BLaER1 treated with 17β-estradiol and CSF1 and Interleukin-3, amounts not matched to agents 10 nM and 100 nM (cell line): Measurements from ENCODE around the gene TTYH1.

Source experiments
- H3K27ac ChIP-seq, 11 experiments: shearing (Covaris generic); formaldehyde crosslinking; 2 replicates each; pipeline ENCODE4 v1.8.1; 2022
- H3K27me3 ChIP-seq, 11 experiments: shearing (Covaris generic); formaldehyde crosslinking; 2 replicates each; pipeline ENCODE4 v1.8.1; 2022
- H3K36me3 ChIP-seq, 11 experiments: shearing (Covaris generic); formaldehyde crosslinking; 2 replicates each; pipeline ENCODE4 v1.8.1; 2022
- H3K4me1 ChIP-seq, 10 experiments: shearing (Covaris generic); formaldehyde crosslinking; 2 replicates each; pipeline ENCODE4 v1.8.1; 2022
- H3K4me2 ChIP-seq, 11 experiments: shearing (Covaris generic); formaldehyde crosslinking; 2 replicates each; pipeline ENCODE4 v1.8.1; 2022
- H3K4me3 ChIP-seq, 10 experiments: shearing (Covaris generic); formaldehyde crosslinking; 2 replicates each; pipeline ENCODE4 v1.8.1; 2022
- H3K9ac ChIP-seq, 11 experiments: shearing (Covaris generic); formaldehyde crosslinking; 2 replicates each; pipeline ENCODE4 v1.8.1; 2022
- H3K9me3 ChIP-seq, 11 experiments: shearing (Covaris generic); formaldehyde crosslinking; replicated peaks in 1 of 11; 2 replicates each; pipeline ENCODE4 v1.8.1; 2022
- H4K20me1 ChIP-seq, 11 experiments: shearing (Covaris generic); formaldehyde crosslinking; 2 replicates each; pipeline ENCODE4 v1.8.1; 2022
- Cebpa-rat ChIP-seq, 11 experiments: shearing (Covaris generic); IDR thresholded peaks; 2 replicates each; pipeline ENCODE4 v1.8.1; 2022

Gene TTYH1

DNA sequence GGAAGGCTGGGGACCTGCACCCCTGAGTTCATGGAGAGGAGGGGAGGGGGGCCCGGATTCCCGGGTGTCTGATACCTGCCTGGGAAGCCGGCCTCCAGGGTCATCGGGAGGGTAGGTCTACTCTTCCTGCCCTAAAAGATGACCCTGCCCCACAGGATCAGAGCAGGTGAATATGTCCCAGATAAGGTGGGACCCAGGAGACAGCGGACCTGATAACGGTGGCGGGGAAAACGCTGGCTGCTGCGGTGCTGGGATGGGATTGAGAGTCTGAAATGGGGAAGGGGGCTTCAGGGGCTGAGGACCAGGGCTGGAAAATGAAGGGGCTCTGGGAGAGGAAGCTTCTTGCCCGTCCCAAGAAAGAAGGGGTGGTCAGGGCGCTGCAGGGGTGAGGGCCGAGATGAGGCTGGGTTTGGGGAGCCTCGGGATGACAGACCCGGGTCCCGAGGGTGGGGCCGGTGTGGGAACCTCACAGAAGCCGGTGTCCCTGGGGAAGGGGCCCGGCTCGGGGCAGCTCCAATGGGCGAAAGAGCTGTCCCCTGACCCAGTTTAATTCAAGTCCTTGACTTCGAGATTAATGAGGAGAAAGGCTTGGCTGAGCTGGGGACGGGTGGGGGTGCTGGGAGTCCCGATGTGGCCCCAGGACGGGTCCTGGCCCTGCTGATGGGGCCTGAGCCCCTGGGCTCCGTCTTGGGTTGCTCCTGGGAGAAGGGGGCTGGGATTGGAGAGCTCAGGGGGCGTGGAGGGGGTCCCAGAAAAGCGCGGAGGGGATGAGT is 823 bp downstream of the TTYH1 start:
- H3K27me3 ChIP-seq, result peaks cover 11 to 27% (median 21%) of the 10 kb centered on the region in 11 experiments
- peak overlapping the region; percentile 84 to 100 (median 99) for H3K4me2 ChIP-seq
- H3K4me3 ChIP-seq, result peak overlapping the region; percentile 35 to 73 (median 64)
- H3K9ac ChIP-seq, result peak overlapping the region in 10 of 11 experiments; percentile 29 to 82 (median 68); a peak in 18 of 22 replicates
- peaks cover 32 to 63% (median 61%) of the 10 kb centered on the region in 10 experiments for H3K4me1 ChIP-seq
- no peaks in the 10 kb centered on the region for H3K36me3 ChIP-seq
- no peaks in the 10 kb centered on the region for H3K9me3 ChIP-seq
- no peak for TF ChIP-seq Cebpa-rat (IDR thresholded peaks at IDR 0.05)
- H4K20me1 ChIP-seq, result no peaks in the 10 kb centered on the region
- H3K27ac ChIP-seq, result peak overlapping the region in 7 of 11 experiments; percentile 35 to 67 (median 51); a peak in 10 of 22 replicates

DNA sequence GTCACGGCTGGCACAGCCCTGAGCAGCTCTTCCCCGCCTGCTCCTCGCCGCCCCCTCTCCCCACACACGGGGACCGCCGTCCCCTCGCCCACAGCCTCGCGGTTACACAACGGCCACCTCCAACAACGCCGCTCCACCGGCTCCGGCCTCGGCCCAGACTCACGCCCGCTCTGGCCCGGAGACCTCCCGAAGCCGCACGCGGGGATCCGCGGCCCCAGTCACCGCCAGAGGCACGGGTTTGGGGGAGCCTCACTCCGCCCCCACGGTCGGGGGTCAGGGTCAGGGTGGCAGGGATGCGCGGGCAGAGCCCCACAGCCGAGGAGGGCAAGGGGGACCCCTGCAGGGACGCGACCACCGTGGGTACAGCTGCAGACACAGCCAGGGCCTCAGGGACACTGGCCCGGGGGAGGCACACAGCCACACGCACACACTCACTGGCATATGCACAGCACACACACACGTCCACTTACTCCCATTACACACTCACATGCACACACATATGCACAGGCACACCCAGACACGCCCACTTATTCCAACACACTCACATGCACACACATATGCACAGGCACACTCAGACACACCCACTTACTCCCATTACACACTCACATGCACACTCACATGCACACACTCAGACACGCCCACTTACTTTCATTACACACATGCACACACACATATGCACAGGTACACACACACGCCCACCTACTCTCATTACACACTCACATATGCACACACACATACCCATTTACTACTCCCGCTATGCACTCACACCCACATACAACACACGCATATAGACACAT is 1.6 kb downstream of the TTYH1 start:
- Histone ChIP-seq H3K4me2 (peak overlapping the region; percentile 61 to 100 (median 99)), H4K20me1 (no peaks in the 10 kb centered on the region), H3K9me3 (no peaks in the 10 kb centered on the region), H3K27me3 (peaks cover 11 to 27% (median 21%) of the 10 kb centered on the region in 11 experiments), H3K36me3 (no peaks in the 10 kb centered on the region), H3K4me3 (peak overlapping the region in 1 of 10 experiments; percentile 70; a peak in 1 of 20 replicates), H3K9ac (peak overlapping the region in 4 of 11 experiments; percentile 74 to 82 (median 78); a peak in 6 of 22 replicates), H3K4me1 (peaks cover 32 to 69% (median 61%) of the 10 kb centered on the region in 10 experiments), H3K27ac (no peak overlapping the region; a peak in 1 of 22 replicates)
- TF ChIP-seq Cebpa-rat (IDR thresholded peaks at IDR 0.05), result no peak

DNA sequence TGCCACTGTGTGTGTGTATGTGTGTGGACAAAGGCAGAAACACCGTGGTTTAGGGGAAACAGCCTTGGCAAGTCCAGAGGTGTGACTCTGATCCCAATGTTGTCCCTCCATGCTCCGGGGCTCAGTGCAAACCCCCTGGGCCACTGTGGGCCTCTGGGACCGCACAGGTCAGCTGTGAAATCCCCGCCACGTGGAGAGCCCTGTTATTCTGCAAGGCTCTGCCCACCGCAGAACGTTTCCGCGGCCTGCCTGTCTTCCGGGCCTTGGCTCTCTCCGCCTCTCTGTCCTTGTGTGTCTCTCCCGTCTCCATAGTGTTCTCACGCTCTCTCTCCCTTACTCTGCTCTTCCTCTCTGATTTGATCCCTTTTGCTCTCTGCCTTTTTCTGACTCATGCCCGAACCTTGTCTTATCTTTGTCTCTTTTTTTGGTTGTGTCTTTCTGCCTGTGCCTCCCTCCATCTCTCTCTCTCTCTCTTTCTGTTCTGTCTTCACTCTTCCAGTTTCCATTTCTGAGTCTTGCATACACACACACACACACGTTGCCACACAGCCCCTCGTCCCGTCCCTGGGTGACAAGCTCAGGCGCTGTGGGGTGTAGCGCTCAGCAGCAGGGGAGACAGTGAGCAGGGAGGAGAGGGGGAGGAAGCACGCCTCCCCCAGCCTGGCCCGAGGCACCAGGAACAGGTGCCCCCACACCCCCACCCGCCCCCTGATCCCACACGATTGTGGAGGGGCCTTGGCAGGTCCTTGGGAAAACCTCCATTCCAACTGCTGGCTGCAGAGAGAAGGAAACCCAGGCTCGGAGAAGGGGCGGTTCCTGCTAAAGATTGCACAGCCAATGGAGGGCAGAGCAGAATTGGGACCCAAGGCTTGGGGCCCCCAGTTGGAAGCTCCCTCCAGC is 3.0 kb downstream of the TTYH1 start:
- Histone ChIP-seq H3K9me3 (no peaks in the 10 kb centered on the region), H4K20me1 (no peaks in the 10 kb centered on the region), H3K36me3 (no peaks in the 10 kb centered on the region), H3K27me3 (peaks cover 11 to 27% (median 21%) of the 10 kb centered on the region in 11 experiments), H3K4me3 (peak overlapping the region in 6 of 10 experiments; percentile 4 to 42 (median 27); a peak in 6 of 20 replicates), H3K27ac (peak overlapping the region in 9 of 11 experiments; percentile 59 to 79 (median 68); a peak in 18 of 22 replicates), H3K4me1 (peaks cover 32 to 74% (median 62%) of the 10 kb centered on the region in 10 experiments), H3K9ac (peak overlapping the region in 10 of 11 experiments; percentile 1 to 70 (median 56); a peak in 19 of 22 replicates), H3K4me2 (peak overlapping the region; percentile 61 to 100 (median 99))
- TF ChIP-seq Cebpa-rat (IDR thresholded peaks at IDR 0.05), result peak in 4 of 11 experiments; percentile 20 to 72 (median 33); a peak in 4 of 22 replicates

- Histone ChIP-seq H4K20me1 (no peaks in the 10 kb centered on the region), H3K4me1 (peaks cover 32 to 74% (median 62%) of the 10 kb centered on the region in 10 experiments), H3K4me2 (peak overlapping the region; percentile 61 to 100 (median 99)), H3K9ac (peak overlapping the region in 8 of 11 experiments; percentile 3 to 70 (median 56); a peak in 5 of 22 replicates), H3K36me3 (no peaks in the 10 kb centered on the region; a peak in 1 of 22 replicates), H3K27ac (peak overlapping the region in 9 of 11 experiments; percentile 17 to 79 (median 67); a peak in 15 of 22 replicates), H3K4me3 (no peak overlapping the region), H3K27me3 (peaks cover 11 to 27% (median 21%) of the 10 kb centered on the region in 11 experiments), H3K9me3 (no peaks in the 10 kb centered on the region)
- TF ChIP-seq Cebpa-rat (IDR thresholded peaks at IDR 0.05), result no peak
These were observed 3.9 kb downstream of the TTYH1 start for GRCh38 chr19:54418930-54419800.

- TF ChIP-seq Cebpa-rat (IDR thresholded peaks at IDR 0.05), result no peak
- Histone ChIP-seq H3K4me1 (peaks cover 32 to 66% (median 57%) of the 10 kb centered on the region in 10 experiments), H4K20me1 (no peaks in the 10 kb centered on the region), H3K9ac (peak overlapping the region in 2 of 11 experiments; percentile 25 to 31; a peak in 2 of 22 replicates), H3K4me3 (no peak overlapping the region), H3K27me3 (peaks cover 10 to 20% (median 13%) of the 10 kb centered on the region in 11 experiments), H3K36me3 (no peaks in the 10 kb centered on the region; a peak in 1 of 22 replicates), H3K4me2 (peak overlapping the region in 7 of 11 experiments; percentile 13 to 99 (median 47); a peak in 12 of 22 replicates), H3K27ac (peak overlapping the region in 2 of 11 experiments; percentile 28 to 45; a peak in 2 of 22 replicates), H3K9me3 (no peaks in the 10 kb centered on the region)
These were observed 4.8 kb downstream of the TTYH1 start for GRCh38 chr19:54420068-54420382.

DNA sequence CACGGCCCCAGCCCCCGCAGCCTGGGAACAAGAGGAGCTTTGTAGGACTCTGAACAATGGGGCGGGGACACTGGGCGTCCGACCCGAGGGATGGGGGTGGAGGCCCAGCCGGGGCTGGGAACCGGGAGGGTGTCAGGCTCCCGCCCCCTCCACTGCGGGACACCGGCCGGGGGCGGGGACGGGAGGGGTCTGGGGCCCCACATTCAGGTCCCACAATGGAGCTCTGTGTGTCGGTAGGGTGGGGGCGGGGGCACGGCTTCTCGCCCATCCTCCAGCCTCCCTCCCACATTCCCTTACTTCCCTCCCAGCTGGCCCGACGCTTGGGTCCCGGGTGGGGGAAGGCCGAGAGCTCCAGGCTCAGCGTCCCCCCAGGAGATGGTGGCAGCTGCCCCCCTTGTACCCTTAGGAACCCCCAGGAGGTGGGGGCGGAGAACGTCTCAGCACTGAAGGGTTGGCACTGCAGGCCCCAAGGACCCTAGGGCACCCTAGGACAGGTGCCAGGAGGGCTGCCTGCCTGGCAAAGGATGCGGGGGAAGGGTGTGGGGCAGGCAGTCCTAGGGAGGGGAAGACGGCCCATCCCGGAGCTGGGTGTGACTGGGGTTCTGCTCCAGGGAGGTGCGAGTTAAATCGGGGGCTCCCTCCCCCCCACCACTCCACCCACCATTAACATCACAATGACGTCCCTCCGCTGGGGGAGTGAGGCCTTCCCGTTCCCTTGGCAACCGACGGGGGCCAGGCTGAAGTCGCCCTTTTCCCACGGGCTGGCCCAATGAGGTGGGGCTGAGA is 5.3 kb downstream of the TTYH1 start:
- peak overlapping the region in 8 of 11 experiments; percentile 13 to 99 (median 44); a peak in 13 of 22 replicates for H3K4me2 ChIP-seq
- H3K9me3 ChIP-seq, result no peaks in the 10 kb centered on the region
- peak overlapping the region in 1 of 11 experiments; percentile 31; a peak in 2 of 22 replicates for H3K9ac ChIP-seq
- H3K27me3 ChIP-seq, result peaks cover 8 to 14% (median 11%) of the 10 kb centered on the region in 11 experiments
- H3K4me1 ChIP-seq, result peaks cover 30 to 62% (median 53%) of the 10 kb centered on the region in 10 experiments
- no peaks in the 10 kb centered on the region; a peak in 1 of 22 replicates for H3K36me3 ChIP-seq
- H3K4me3 ChIP-seq, result no peak overlapping the region
- TF ChIP-seq Cebpa-rat (IDR thresholded peaks at IDR 0.05), result no peak
- peak overlapping the region in 2 of 11 experiments; percentile 28 to 45; a peak in 2 of 22 replicates for H3K27ac ChIP-seq
- H4K20me1 ChIP-seq, result no peaks in the 10 kb centered on the region

DNA sequence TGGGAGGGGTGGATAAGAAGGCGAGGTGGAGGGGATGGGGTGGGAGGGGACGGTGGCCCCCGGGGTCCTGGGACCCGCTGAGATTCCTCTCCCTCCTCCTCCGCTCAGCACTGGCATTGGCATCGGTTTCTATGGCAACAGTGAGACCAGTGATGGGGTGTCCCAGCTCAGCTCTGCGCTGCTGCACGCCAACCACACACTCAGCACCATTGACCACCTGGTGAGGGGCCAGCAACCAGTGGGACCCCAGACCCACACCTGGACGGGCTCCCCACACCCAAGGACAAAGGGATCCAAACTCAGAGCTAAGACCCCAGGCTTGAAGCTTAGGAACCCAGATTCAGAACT is 5.9 kb downstream of the TTYH1 start:
- Histone ChIP-seq H3K27ac (no peak overlapping the region), H3K4me3 (no peak overlapping the region), H4K20me1 (no peaks in the 10 kb centered on the region), H3K4me1 (peaks cover 24 to 62% (median 53%) of the 10 kb centered on the region in 10 experiments), H3K9me3 (no peaks in the 10 kb centered on the region), H3K4me2 (no peak overlapping the region), H3K27me3 (peaks cover 2 to 8% (median 6%) of the 10 kb centered on the region in 11 experiments; a peak in 20 of 22 replicates), H3K36me3 (no peaks in the 10 kb centered on the region; a peak in 1 of 22 replicates), H3K9ac (no peak overlapping the region)
- no peak for TF ChIP-seq Cebpa-rat (IDR thresholded peaks at IDR 0.05)
